ENCODE data around the gene RAB6B. TPM values are rescaled to one million over a fixed set of nuclear protein-coding genes. Genes with fewer than 3 reads are reported as not detected.

RAB6B gene
- total and polyA plus RNA-seq, 4 donors = 1.8 to 5.1 (median 3.2) TPM

DNA sequence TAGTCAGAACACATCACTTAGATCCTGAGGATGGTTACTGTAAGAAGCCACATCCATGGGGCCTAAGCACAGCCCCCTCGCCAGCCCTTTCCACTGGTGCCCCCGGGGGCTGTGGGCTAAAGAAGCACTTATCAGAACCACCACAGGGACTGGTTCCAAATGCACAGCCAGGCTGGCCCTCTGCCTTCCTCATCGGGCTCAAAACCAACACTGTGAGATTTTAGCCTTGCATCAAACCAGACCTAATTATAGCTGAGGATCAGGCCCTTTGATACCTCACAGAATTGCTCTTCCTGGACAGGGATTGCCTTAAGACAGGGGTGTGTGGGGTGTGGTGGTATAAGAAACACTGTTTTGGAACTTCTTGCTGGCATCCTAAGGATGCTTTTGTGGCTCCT lies 66.4 kb downstream of the RAB6B start:
- Histone ChIP-seq H3K4me1 (ENCODE audit: control insufficient read depth in 5 of 5, insufficient read depth in 5 of 5, low read length in 5 of 5) (no peaks in the 10 kb centered on the region), H3K36me3 (ENCODE audit: control insufficient read depth in 4 of 4, insufficient read depth in 4 of 4, low read length in 4 of 4) (peaks cover 0 to 3% (median 3%) of the 10 kb centered on the region in 4 donors), H3K9ac (ENCODE audit: insufficient read depth in 1 of 2, low read length in 2 of 2) (no peak overlapping the region), H3K27ac (ENCODE audit: low read depth in 1 of 2, low read length in 1 of 2) (no peak overlapping the region), H3K27me3 (ENCODE audit: control insufficient read depth in 3 of 3, insufficient read depth in 3 of 3, low read length in 2 of 3) (no peaks in the 10 kb centered on the region), H3K4me3 (no peak overlapping the region), H3K9me3 (ENCODE audit: control insufficient read depth in 4 of 4, insufficient read depth in 3 of 4, low read length in 3 of 4) (no peaks in the 10 kb centered on the region)
- TF ChIP-seq CTCF (IDR thresholded peaks at IDR 0.05; ENCODE audit: control extremely low read depth, extremely low read depth) = no peak
- ATAC-seq (ENCODE audit: insufficient read depth, low FRiP score) (no peak), DNase-seq (no peak)
- WGBS, 2 donors = 75 to 83% methylated on average over 3 of the region's 3 CpGs

GRCh38 chr3:133828576-133829309 lies 66.9 kb downstream of the RAB6B start:
- no peak for TF ChIP-seq CTCF (IDR thresholded peaks at IDR 0.05; ENCODE audit: control extremely low read depth, extremely low read depth)
- Histone ChIP-seq H3K27me3 (ENCODE audit: control insufficient read depth in 3 of 3, insufficient read depth in 3 of 3, low read length in 2 of 3) (no peaks in the 10 kb centered on the region), H3K27ac (ENCODE audit: low read depth in 1 of 2, low read length in 1 of 2) (no peak overlapping the region), H3K9me3 (ENCODE audit: control insufficient read depth in 4 of 4, insufficient read depth in 3 of 4, low read length in 3 of 4) (no peaks in the 10 kb centered on the region), H3K4me1 (ENCODE audit: control insufficient read depth in 5 of 5, insufficient read depth in 5 of 5, low read length in 5 of 5) (no peaks in the 10 kb centered on the region), H3K4me3 (no peak overlapping the region), H3K9ac (ENCODE audit: insufficient read depth in 1 of 2, low read length in 2 of 2) (no peak overlapping the region), H3K36me3 (ENCODE audit: control insufficient read depth in 4 of 4, insufficient read depth in 4 of 4, low read length in 4 of 4) (peaks cover under 1 to 6% (median 3%) of the 10 kb centered on the region in 4 donors)
- ATAC-seq (ENCODE audit: insufficient read depth, low FRiP score) (no peak), DNase-seq (no peak)
- WGBS, 2 donors = 78 to 87% methylated on average over 12 of the region's 12 CpGs

DNA sequence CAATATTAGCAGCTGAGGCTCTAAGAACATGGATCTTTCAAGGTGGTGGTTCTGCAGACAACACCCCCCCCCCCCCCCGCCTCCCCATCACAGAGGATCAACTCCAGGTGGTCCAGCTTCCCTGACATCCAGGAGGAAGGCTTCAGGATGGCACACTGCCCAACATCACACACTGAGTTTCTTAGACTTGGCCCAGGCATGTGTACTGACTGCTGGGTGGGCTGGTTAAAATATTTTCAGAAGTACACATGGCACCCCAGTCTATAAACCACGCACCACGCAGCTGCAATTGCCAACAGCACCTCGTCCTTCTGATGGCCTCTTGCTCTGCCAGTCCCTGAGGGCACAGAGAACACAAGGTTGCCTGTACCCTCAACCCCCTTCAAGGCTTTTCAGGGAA lies 68.0 kb downstream of the RAB6B start:
- Histone ChIP-seq H3K9me3 (ENCODE audit: control insufficient read depth in 4 of 4, insufficient read depth in 3 of 4, low read length in 3 of 4) (no peaks in the 10 kb centered on the region), H3K4me3 (no peak overlapping the region), H3K27ac (ENCODE audit: low read depth in 1 of 2, low read length in 1 of 2) (no peak overlapping the region), H3K4me1 (ENCODE audit: control insufficient read depth in 5 of 5, insufficient read depth in 5 of 5, low read length in 5 of 5) (no peaks in the 10 kb centered on the region), H3K27me3 (ENCODE audit: control insufficient read depth in 3 of 3, insufficient read depth in 3 of 3, low read length in 2 of 3) (no peaks in the 10 kb centered on the region), H3K9ac (ENCODE audit: insufficient read depth in 1 of 2, low read length in 2 of 2) (no peak overlapping the region), H3K36me3 (ENCODE audit: control insufficient read depth in 4 of 4, insufficient read depth in 4 of 4, low read length in 4 of 4) (peaks cover 0 to 9% (median 5%) of the 10 kb centered on the region in 4 donors)
- no peak for ATAC-seq (ENCODE audit: insufficient read depth, low FRiP score)
- WGBS, 2 donors = 84 to 87% methylated on average over 4 of the region's 4 CpGs
- no peak for TF ChIP-seq CTCF (IDR thresholded peaks at IDR 0.05; ENCODE audit: control extremely low read depth, extremely low read depth)
- DNase-seq = no peak
